ENCODE results near the gene SH3RF3.

DNA sequence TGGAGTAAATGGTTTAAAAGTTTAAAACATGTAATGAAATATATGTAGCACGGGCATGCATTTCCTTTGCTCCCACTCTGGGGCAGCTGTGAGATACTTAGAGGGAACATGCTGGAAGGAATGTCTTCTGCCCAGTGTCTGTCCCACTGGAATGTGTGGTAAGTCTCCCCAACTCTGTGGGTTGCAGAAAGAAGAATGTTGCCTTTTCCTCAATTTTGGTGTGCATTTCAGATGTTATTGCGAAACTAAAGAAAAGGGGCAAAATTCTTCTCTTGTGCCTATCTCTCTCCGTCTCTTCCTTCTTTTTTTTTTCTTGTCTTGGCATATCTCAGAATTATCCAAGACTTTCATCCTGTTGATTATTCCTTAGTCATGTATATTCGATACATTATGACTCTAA lies 201.1 kb downstream of the SH3RF3 start:
- TF ChIP-seq POLR2A (IDR thresholded peaks at IDR 0.05; ENCODE audit: low read length) (no peak), GATA1 (IDR thresholded peaks at IDR 0.05; ENCODE audit: low read depth, low read length) (no peak)
